Measurements from ENCODE around the gene YWHAB.

YWHAB gene

DNA sequence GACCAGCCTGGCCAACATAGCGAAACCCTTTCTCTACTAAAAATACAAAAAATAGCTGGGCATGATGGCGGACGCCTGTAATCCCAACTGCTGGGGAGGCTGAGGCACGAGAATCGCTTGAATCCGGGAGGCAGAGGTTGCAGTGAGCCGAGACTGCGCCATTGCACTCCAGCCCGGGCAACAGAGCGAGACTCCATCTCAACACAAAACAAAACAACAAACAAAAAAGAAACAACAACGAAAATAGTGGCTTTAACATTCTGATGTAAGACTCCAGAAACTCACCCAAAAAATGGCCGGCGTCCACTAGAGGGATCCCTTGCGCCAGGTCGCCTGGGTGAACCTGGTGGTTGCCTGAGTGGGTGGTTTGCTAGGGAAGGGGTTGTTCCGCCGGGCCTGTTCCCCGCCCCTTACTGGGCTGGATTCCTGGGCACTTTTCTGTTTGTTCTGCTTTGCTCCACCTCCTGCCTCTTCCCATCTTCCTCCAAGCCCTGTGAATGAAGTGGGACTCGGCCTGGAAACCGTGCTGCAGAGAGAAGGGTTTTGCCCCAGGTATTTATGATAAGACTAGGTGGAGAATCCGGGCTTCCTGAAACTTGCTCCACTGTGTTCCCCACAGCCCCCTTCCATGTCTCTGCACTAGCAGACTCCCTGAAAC lies 25.9 kb downstream of the YWHAB start:
- peak in 1 of 58 donors; percentile 4 for DNase-seq

DNA sequence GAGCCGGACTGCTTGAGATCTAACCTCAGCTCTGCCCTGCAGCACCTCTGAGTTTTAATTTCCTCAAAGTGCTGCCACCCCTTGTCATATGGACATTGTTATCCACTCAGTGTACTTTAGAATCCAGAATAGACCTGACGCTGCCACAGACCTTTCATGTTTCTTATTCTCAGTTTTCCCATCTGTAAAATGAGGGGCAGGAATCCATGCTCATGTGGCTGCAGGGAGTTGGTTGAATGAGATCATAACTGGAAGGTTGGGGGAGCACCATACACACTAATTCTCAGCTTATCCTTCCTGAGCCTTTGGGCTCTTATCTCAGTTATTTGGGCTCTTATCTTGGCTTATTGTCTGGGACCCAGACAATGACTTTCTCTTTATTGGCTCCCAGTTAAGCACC lies 26.7 kb downstream of the YWHAB start:
- DNase-seq = no peak

DNA sequence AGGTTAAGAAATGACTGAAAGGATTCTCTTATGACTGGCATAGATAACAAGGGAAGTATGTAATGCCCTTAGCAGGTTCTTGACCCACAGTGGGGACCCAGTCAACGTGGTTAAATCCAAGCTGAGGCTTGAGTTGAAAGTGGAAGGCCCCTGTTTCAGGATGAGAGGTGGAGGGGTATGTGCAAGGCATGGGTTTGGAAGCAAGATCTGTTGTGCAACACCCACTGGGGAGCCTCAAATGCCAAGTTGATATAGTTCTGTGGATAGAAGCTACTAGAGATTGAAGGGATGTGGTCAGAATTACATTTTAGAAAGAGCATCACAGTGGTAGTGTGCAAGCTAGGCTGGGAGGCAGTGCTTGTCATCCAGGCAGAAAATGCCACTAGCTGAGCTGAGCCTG lies 29.4 kb downstream of the YWHAB start:
- DNase-seq = no peak

DNA sequence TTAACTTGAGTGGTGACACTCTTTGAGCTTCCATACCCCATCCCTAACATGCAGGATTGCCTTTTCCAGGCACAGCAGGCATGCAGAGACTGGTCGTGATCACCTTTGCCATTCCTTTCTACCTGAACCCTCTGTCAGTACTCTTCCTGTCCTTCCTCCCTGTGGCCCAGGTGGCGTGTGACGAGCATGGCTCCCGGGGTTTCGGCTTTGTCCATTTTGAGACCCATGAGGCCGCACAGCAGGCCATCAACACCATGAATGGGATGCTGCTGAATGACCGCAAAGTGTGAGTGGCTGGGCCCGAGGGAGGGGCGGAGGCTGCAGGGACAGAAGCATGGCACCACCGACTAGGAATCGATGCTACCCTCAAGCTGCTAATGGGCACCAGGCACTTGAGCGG lies 31.1 kb downstream of the YWHAB start:
- DNase-seq = no peak

DNA sequence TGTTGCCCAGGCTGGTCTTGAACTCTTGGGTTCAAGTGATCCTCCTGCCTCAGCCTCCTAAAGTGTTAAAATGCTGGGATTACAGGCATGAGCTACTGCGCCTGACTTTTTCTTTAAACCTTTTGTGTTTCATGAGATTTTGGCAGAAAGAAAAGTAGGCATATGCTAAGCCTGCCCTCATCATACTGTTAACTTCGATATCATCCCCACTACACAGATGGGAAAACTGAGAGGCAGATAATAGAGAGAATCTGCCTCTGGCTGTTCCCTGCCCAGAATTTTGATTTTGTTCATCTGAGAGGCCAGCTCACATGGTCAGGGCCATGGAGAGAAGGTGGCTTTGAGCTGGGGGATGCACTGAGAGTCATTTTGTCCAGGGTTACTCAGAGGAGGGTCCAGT lies 31.9 kb downstream of the YWHAB start:
- DNase-seq = no peak

DNA sequence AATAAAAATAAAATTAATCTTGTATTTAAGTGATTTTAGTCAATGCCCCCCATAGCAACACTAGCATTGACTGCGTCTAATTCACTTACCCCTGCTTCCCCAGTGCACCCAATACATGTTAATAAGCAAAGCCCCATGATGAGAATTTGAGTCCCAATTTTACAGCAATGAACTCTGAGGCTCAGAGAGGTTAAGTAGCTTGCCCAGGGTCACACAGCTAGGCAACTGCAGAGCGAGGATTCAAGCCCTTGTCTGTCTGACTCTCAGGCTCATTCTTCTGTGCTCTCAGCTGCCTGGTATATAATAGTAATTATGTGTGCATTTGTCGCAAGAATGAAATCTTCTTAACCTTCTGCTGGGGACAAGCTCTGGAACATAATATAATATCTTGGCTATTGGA lies 32.8 kb downstream of the YWHAB start:
- no peak for DNase-seq

DNA sequence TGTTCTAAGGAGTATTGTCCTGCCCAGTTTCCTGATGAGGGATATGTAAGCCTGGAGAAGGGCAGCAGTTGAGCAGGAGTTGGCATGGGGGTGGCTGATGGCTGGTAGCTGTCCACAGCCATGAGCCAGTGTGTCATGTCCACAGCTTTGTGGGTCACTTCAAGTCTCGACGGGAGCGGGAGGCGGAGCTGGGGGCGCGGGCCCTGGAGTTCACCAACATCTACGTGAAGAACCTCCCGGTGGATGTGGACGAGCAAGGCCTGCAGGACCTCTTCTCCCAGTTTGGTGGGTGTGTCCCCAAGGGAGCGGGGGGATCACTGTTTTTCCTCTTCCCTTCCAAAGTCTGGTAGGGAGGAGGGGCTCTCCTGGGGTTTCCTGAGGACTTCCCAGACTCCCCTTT lies 33.3 kb downstream of the YWHAB start:
- DNase-seq = no peak

DNA sequence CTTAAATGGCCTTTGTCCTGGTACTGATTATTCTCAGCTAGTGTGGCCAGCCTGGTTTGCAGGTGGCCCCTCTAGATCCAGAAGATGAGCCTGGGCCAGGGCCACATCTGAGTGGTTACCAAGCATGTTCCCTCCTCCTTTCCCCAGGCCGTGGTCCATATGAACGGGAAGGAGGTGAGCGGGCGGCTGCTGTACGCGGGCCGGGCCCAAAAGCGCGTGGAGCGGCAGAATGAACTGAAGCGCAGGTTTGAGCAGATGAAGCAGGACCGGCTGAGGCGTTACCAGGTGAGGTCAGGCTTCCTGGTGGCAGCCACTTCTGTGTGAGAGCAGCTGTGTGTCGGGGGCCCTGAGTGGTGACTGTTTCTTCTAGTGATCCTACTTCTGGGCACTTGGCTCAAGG lies 35.9 kb downstream of the YWHAB start:
- no peak for DNase-seq

DNA sequence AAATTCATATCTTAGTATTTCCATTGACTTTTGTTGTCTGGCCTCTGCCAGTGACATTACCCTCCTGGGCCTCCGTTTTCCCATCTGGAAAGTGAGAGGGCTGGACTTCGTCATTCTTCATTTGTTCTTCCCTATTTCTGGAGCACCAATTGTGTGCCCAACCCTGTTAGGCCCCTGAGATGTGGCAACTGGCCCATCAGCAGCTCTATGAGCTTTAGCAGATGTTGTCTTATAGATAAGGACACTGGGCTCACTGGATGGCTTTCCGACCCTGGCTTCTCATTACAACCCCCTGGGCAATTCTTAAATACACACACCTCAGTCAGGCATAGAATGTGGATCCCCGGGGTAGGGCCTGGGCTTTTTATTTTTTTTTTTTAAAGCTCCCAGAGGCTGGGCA lies 39.0 kb downstream of the YWHAB start:
- DNase-seq = no peak

DNA sequence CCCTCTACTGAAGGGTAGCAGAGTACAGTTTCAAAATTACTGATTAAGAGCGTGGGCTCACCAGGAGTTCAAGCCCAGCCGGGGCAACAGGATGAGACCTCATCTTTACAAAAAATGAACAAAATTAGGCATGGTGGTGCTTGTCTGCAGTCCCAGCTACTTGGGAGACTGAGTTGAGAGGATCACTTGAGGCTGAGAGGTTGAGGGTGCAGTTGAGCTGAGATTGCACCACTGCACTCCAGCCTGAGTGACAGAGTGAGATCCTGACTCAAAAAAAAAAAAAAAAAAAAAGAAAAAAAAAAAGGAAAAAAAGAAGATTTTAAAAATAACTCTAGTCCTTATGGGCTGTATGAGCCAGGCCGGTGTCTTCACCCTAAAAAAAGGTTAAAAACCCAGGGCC lies 43.1 kb downstream of the YWHAB start:
- no peak for DNase-seq

DNA sequence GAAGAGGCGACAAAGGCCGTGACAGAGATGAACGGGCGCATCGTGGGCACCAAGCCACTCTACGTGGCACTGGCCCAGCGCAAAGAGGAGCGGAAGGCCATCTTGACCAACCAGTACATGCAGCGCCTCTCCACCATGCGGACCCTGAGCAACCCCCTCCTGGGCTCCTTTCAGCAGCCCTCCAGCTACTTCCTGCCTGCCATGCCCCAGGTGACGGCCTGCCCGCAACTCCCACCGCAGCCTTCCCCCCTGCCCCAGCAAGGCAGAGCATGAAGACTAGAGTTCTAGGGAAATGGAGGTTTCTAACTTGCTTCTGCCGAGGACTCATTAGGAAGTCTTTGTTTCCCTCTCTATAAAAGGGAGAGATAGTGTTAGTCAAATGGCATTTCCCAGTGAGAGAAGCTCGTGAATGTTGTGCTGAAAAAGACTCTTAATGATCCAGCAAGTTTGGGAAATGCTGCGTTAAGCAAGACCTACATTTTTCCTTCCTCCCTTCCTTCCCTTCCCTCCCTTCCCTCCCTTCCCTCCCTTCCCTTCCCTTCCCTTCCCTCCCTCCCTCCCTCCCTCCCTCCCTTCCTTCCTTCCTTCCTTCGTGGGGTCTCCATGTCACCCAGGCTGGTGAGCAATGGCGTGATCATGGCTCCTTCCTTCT lies 45.1 kb downstream of the YWHAB start:
- DNase-seq = no peak

DNA sequence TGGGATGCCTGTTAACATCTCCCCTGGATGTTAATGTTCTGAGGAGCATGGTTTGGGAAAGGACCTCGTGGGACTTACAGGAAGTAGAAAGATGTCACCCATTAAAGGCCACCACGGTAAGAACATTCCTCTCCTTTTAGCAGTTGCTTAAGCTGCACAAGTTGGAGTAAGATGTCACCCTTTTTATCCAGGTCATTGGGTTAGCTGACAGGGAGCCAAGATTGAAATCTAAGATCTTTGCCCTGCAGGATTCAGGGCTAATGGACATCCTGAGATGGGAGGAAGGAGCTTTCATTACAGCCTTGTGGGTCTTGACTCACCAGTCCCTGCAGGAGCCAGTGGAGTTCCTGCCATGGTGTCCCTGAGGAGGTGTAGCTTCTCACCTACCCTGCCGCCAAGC lies 46.4 kb downstream of the YWHAB start:
- no peak for DNase-seq

DNA sequence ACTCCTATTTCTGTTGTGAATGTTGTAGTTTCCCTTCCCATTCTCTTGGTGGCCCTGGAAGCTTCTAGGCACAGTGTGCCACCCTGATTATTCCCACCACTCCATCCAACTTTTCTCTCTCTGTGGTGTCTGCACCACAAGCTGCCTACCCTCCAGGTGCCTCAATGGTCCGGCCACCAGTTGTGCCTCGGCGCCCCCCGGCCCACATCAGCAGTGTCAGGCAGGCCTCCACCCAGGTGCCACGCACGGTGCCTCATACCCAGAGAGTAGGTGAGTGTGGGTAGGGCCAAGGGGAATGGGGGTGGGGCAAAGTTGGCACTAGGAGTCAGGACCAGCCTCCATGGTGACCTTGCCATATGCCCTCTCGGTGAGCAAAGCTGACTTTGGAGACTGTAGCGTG lies 47.4 kb downstream of the YWHAB start:
- DNase-seq = no peak

DNA sequence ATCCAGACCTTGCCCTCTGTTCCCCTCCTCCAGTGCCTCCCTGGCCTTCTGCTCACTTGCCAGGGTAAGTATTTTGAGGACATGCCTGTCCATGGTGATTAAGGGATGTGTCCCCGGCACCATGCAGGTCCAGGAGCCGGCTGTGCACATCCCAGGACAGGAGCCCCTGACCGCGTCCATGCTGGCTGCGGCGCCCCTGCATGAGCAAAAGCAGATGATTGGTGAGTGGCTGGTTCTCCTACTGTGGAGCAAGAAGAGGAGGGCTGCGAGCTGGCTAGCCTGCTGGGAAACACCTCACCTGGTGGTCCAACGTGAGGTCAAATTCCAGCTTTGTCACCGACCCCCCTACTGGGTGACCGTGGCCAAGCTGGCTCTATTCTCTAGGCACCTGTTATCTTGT lies 51.0 kb downstream of the YWHAB start:
- no peak for DNase-seq

DNA sequence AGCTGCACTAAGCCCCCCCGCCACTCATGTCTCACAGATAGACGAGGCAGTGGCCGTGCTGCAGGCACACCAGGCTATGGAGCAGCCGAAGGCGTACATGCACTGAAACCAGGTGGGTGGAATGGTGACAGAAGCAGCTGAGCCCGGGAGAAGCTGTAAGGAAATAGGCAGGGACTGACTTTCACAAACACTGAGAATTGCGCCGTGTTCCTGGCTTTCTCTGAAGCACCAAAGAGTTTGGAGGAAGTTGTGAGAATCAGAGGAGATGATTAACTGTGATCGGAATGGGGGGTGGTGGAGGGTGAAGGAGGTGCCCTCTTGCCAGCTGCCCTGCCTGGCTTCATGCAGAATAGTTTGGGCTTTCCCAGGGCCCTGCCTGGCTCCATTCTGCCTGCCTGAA lies 53.1 kb downstream of the YWHAB start:
- peak in 23 of 58 donors; percentile 2 to 31 (median 13) for DNase-seq

DNA sequence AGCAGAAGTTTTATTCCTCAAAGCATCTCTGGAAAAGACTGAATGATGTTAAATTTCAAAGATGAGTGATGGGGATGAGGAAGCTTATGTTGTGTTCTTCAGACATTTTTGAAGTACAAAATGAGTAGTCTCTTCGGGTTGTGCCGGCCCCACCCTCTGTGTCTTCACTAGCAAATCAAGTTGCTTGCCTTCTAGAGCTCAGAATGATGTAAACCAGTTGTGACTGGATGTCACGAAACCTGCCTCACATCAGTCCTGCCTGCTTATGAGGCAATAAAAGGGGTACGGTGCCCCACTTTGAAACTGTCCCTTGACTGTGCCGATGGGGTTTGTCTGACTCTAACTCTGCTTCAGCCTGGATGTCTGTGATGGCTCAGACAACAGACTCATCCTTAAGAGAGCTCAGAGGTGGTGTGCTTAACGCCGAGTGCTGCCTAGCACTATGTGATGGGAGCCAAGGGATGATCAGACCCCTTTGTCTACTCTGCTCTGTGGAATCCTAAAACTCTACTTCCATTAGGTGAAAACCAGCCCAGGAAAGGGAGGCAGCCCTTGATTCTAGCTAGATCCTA lies 55.7 kb downstream of the YWHAB start:
- no peak for DNase-seq

DNA sequence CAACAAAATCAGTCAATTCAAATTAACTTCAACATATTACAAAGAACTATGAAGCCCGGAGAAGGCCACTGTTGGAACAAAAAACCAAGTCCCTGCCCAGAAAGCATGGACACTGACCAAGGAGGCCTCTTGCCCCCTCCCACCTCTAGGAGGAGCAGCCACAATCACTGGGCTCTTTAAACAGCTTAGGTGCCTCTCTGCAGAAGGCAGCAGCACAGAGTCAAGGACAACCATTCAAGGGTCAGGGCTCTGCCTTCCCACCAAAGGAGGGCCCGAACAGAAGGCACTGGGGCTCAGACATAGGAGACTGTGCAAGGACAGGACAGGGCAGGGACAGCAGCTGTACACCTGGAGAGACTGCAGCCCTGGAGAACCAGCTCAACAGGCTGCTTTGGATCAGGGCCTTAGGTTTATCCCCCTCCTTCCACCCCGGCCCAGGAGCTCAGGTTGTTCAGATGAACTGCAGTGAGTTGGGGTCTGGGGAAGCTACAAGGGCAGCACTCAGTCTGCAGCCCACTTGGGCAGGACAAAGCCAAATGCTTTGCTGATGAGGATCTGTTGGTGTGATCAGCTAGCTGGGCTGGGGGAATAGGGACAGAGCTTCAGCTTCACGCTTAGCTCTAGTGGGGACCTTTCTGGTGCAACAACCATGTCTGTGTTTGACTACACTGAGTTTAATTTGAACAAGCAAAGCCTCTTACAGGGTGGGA lies 56.9 kb downstream of the YWHAB start:
- DNase-seq = no peak

DNA sequence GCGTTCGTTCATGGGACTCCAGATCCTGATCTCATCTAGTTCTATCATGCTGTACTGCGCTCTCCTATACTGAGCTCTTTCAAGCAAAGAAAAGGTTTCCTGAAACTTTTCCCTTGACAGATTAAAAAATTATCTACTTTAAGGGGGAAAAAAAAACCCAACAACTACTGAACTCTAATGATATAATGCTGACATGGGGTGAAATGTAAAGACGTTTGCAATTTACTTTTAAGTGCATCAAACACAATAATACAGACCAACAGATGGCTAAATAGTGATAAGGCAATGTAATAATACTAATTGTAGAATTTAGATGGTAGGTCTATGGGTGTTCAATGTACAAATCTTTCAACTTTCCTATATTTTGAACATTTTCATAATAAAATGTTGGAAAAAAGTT lies 58.3 kb downstream of the YWHAB start:
- DNase-seq = no peak

DNA sequence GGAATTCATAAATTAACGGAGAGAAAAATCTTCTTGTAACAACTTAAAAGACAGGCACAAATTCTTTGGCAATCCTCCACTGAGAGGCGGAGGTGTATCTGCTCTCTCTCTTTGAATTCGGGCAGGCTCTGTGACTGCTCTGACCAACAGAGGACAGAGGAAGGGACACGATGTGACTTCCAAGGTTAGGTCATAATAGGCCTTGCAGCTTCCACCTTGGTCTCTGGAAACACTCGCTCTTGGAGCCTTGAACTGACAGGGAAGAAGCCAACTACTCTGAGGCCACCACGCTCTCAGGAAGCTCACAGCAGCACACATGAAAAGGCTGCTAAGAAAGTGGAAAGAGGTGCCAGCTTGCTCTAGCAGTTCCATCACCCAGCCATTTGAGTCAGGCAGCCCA lies 59.8 kb downstream of the YWHAB start:
- no peak for DNase-seq

DNA sequence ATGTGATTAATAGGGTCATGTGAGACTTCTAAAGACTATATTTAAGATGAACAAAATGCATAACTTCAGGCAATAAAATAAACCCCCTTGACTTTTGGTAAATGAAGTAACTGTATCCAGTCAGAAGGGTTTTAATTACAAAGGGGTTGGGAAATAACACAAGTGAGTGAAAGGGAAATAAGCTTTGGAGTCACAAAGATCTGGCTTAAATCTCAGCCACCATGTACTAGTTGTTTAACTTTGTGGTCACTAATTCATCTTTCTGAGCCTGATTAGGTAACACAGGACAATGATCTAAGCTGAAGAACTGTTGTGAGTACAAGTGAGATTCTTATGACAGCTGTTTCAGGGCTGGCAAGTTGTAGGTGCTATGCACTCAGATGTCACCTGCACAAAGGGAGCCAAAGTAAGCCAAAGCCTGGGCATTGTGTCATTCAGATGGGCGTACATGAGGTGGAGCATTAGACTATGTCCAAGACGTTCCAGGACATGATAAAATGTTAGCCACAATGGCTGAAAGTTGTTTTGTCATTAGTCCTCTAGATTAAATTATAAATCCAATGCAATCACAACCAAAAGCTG lies 60.9 kb downstream of the YWHAB start:
- DNase-seq = no peak

DNA sequence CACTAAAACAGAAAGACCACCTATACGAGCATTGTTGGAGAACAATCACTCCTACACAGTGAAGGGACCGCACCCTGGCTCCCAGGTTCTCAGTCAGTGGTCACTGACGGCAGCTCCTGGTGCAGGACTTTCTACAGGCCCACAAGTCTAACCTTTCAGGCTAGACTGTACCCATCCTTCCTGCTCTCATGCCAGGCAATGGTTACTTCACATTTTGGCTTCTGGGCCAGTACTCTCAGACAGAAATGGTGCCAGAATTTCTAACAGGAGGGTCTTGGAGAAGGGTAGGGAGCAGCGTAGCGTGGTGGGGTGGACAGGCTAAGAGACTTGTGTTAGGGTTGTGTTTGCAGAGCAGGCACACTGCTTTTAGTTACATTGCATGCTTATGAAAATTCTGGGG lies 62.6 kb downstream of the YWHAB start:
- DNase-seq = no peak

DNA sequence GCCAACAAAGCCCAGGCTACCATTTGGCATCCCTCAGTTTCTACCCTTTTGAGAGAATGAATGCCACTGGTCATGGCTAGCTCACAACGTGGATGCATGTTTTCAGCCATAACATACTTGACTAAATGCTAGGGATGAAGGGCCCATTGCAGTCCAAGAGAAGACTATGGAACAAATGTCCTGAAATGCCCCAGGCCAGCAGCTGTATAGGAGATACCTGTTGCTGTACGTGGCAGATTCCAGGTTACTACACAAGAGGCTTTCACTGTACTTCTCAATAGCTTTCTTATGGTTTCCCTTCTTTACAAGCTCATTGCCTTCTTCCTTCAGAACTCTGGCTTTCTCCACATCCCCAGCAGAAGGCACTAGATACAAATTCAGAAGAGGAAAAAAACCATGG lies 63.0 kb downstream of the YWHAB start:
- DNase-seq = no peak
